Mesenchymal stem cell (in vitro differentiated cells and primary cell): ENCODE results near the gene ITPKB.
A peak's percentile ranks its signal among the peaks of the same experiment; 100 is the strongest.

ENCODE experiments used
- DNase-seq: peaks from one replicate; pipeline ENCODE4 v3.0.0-alpha.2; 2013
- H2AFZ ChIP-seq: one replicate; pipeline ENCODE4 v1.6.1; 2013; ENCODE audit warnings: low read depth, mild to moderate bottlenecking, control low read depth, inconsistent platforms, low read length, moderate library complexity
- H2AK5ac ChIP-seq: 2 replicates; pipeline ENCODE4 v1.6.1; 2013; ENCODE audit warnings: low read length, moderate library complexity, mild to moderate bottlenecking, inconsistent platforms; ENCODE audit not compliant: severe bottlenecking
- H2BK120ac ChIP-seq: one replicate; pipeline ENCODE4 v1.6.1; 2013; ENCODE audit warnings: low read depth, mild to moderate bottlenecking, inconsistent platforms, low read length, moderate library complexity
- H2BK12ac ChIP-seq, 2 experiments: one replicate each; pipeline ENCODE4 v1.6.1; 2013; ENCODE audit warnings: inconsistent platforms in 2 of 2, low read length in 2 of 2, mild to moderate bottlenecking in 2 of 2, moderate library complexity in 2 of 2, control low read depth in 1 of 2
- H2BK15ac ChIP-seq: one replicate; pipeline ENCODE4 v1.6.1; 2013; ENCODE audit warnings: mild to moderate bottlenecking, low read depth, inconsistent platforms; ENCODE audit not compliant: poor library complexity, severe bottlenecking
- H2BK5ac ChIP-seq: 2 replicates; pipeline ENCODE4 v1.6.1; 2013; ENCODE audit warnings: low read depth, mild to moderate bottlenecking, low read length, control low read depth, inconsistent platforms; ENCODE audit not compliant: poor library complexity, severe bottlenecking
- H3K14ac ChIP-seq, 2 experiments: one replicate each; pipeline ENCODE4 v1.6.1; 2013; ENCODE audit warnings: inconsistent platforms in 2 of 2, low read length in 2 of 2, control low read depth in 1 of 2, mild to moderate bottlenecking in 1 of 2, moderate library complexity in 1 of 2
- H3K18ac ChIP-seq, 2 experiments: one replicate each; pipeline ENCODE4 v1.6.1; 2013; ENCODE audit warnings: inconsistent platforms in 2 of 2, low read length in 2 of 2, control low read depth in 1 of 2, low read depth in 1 of 2, mild to moderate bottlenecking in 1 of 2
- H3K23ac ChIP-seq, 2 experiments: one replicate each; pipeline ENCODE4 v1.6.1; 2013; ENCODE audit warnings: inconsistent platforms in 2 of 2, low read length in 2 of 2, mild to moderate bottlenecking in 2 of 2, moderate library complexity in 2 of 2, control low read depth in 1 of 2
- H3K27ac ChIP-seq: 2 replicates; pipeline ENCODE4 v1.5.1; 2013; ENCODE audit warnings: mild to moderate bottlenecking, moderate library complexity, low read length, control low read depth, inconsistent platforms; ENCODE audit not compliant: poor library complexity, severe bottlenecking
- H3K27me3 ChIP-seq, 2 experiments: 2 replicates each; pipeline versions ENCODE4 v1.6.1 to v1.7.0; 2013; ENCODE audit warnings: low read length in 2 of 2, mild to moderate bottlenecking in 2 of 2, moderate library complexity in 2 of 2, control low read depth in 1 of 2, inconsistent platforms in 1 of 2; ENCODE audit not compliant: control insufficient read depth in 1 of 2, insufficient read depth in 1 of 2
- H3K36me3 ChIP-seq, 2 experiments: 2 replicates each; pipeline versions ENCODE4 v1.6.1 to v1.7.0; 2013; ENCODE audit warnings: low read length in 2 of 2, control low read depth in 1 of 2, inconsistent platforms in 1 of 2, low read depth in 1 of 2, mild to moderate bottlenecking in 1 of 2; ENCODE audit not compliant: insufficient read depth in 2 of 2, control insufficient read depth in 1 of 2
- H3K4ac ChIP-seq, 2 experiments: one replicate each; pipeline ENCODE4 v1.6.1; 2013; ENCODE audit warnings: inconsistent platforms in 2 of 2, low read length in 2 of 2, mild to moderate bottlenecking in 2 of 2, moderate library complexity in 2 of 2, control low read depth in 1 of 2, low read depth in 1 of 2
- H3K4me1 ChIP-seq: 2 replicates; pipeline ENCODE4 v1.6.1; 2013; ENCODE audit warnings: low read depth, low read length, control low read depth; ENCODE audit not compliant: control insufficient read depth, insufficient read depth
- H3K4me2 ChIP-seq: 2 replicates; pipeline ENCODE4 v1.6.1; 2013; ENCODE audit warnings: low read length, mild to moderate bottlenecking, inconsistent platforms; ENCODE audit not compliant: poor library complexity, severe bottlenecking
- H3K4me3 ChIP-seq, 2 experiments: 2 replicates each; pipeline versions ENCODE4 v1.5.1 to v1.7.0; 2013; ENCODE audit warnings: low read length in 2 of 2, mild to moderate bottlenecking in 2 of 2, control low read depth in 1 of 2, low read depth in 1 of 2; ENCODE audit not compliant: insufficient read depth in 1 of 2
- H3K79me1 ChIP-seq: replicated peaks from 2 replicates; pipeline ENCODE4 v1.6.1; 2013; ENCODE audit warnings: mild to moderate bottlenecking, control low read depth, low read length, inconsistent platforms; ENCODE audit not compliant: poor library complexity, severe bottlenecking
- H3K9ac ChIP-seq: 2 replicates; pipeline ENCODE4 v1.7.0; 2013; ENCODE audit warnings: mild to moderate bottlenecking, low read length, moderate library complexity
- H3K9me3 ChIP-seq: 2 replicates; pipeline ENCODE4 v1.7.0; 2013; ENCODE audit warnings: mild to moderate bottlenecking, low read length; ENCODE audit not compliant: control insufficient read depth
- H4K8ac ChIP-seq: one replicate; pipeline ENCODE4 v1.6.1; 2013; ENCODE audit warnings: inconsistent platforms, mild to moderate bottlenecking, low read length, moderate library complexity
- H4K91ac ChIP-seq: one replicate; pipeline ENCODE4 v1.6.1; 2013; ENCODE audit warnings: mild to moderate bottlenecking, low read length, inconsistent platforms
- WGBS: methylation state at CpG from one replicate; pipeline ENCODE4 v1.1.7; 2013; ENCODE audit warnings: mixed read lengths; 5-methylcytosine and 5-hydroxymethylcytosine counted together

ITPKB gene

DNA sequence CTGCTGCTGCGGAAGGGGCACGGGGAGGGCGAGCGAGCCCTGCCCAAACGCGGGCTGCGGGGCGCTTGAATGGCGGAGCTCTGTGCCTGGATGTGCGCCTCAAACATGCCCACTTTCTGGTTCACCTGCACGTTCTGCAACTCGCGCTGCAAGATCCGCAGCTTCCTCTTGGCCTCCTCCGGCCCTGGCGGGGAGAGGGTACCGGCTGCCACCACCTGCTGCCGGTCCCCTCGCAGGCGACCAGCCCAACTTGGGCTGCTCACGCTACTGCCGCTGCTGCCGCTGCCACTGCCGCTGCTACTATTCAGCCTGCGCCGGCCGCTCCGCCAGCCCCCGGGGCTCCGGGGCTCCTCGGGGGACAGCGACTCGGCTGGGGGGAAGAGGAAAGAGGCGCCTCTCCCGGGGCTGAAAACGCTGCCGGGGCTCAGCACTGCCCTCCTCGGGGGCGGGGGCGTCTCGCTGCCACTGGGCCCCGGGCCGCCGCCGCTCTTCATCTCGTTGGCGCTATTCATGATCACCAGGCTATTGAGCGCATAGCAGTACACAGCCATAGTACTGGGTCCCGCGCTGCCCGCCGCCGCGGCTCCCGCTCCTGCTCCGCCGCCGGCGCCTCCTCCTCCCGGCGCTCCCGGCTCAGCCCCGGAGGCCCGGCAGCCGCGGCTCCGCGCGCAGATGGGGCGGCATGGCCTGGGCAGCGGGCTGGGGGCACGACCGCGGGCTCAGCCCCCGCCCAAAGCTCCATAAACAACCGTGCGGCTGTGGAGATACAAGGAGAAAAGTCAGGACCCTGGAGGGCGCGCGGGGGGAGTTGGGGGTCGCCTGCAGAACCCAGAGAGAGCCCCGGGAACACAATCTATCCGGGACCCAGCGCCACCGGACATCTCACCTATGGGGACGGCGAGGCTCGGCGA is 1.9 kb downstream of the ITPKB start:
- peak overlapping the region; percentile 92 for H3K9ac ChIP-seq
- peak overlapping the region; percentile 83 for H2AFZ ChIP-seq
- H3K4me3 ChIP-seq = peak overlapping the region; percentile 66 to 94
- peak overlapping the region in 1 of 2 experiments; percentile 26 for H3K14ac ChIP-seq
- no peak overlapping the region for H2BK120ac ChIP-seq
- H2BK12ac ChIP-seq = peak overlapping the region in 1 of 2 experiments; percentile 6
- H2BK5ac ChIP-seq = no peak overlapping the region
- peak; percentile 62 for DNase-seq
- peak overlapping the region; percentile 50 to 92 for H3K18ac ChIP-seq
- H3K4ac ChIP-seq = peak overlapping the region in 1 of 2 experiments; percentile 65
- H3K79me1 ChIP-seq = peaks cover 27% of the 10 kb centered on the region
- H4K91ac ChIP-seq = no peak overlapping the region
- no peaks in the 10 kb centered on the region for H3K27me3 ChIP-seq
- H3K9me3 ChIP-seq = no peaks in the 10 kb centered on the region
- H2AK5ac ChIP-seq = no peak overlapping the region
- peak overlapping the region in 1 of 2 experiments; percentile 34 for H3K23ac ChIP-seq
- H2BK15ac ChIP-seq = peak overlapping the region; percentile 15
- no peak overlapping the region for H3K27ac ChIP-seq
- H3K4me2 ChIP-seq = peak overlapping the region; percentile 98
- no peak overlapping the region for H4K8ac ChIP-seq
- WGBS = 8% methylated on average over 75 of the region's 89 CpGs
- peaks cover 18 to 42% of the 10 kb centered on the region in 2 experiments for H3K36me3 ChIP-seq
- H3K4me1 ChIP-seq = peaks cover 21% of the 10 kb centered on the region

DNA sequence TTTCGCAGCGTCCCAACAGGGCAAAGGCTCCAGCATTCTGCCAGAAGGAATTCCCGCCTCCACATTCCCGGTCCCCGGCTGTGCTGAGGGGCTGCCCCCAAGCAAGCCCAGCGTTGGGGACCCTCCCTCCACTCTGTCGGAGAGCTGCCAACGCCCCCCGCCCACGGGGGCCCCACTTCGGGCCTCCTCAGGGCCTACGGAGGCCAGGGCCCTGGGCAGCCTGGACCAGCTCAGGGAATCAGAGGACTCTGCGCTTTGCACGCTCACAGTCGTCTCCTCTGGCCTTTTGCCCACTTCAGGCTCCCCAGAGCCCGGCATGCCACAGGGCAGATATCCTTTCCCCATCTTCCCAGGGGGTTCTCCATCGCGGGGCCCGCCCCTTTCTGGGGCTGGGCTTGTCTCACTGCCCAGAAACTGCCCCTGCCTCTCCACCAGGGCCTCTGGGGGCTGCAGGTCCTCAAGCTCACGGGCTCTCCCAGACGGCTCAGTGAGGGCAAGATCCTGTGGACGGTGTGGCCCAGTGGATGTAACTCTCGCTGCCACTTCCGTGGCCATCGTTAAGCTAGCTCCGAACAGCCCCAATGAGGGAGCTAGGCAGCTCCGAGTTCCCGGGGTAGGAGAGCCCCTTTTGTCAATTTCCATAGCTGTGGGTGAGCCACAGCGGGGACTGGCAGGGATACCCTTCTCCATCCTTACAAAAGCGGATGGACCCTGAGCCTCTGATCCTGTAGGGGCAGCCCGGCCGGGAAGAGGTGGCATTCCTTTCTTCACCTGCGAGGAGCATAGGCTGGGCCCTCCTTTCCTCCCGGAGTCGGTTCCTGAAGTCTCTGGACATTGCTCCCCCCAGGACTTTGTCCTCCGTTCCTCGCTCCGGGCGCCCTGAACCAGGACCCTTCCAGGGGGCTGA is 2.8 kb downstream of the ITPKB start:
- peak overlapping the region; percentile 98 for H3K4me2 ChIP-seq
- no peaks in the 10 kb centered on the region for H3K9me3 ChIP-seq
- H2BK15ac ChIP-seq = no peak overlapping the region
- H3K36me3 ChIP-seq = peaks cover 18 to 42% of the 10 kb centered on the region in 2 experiments
- peak overlapping the region; percentile 66 to 94 for H3K4me3 ChIP-seq
- H2AFZ ChIP-seq = no peak overlapping the region
- H2BK12ac ChIP-seq = peak overlapping the region in 1 of 2 experiments; percentile 6
- DNase-seq = no peak
- no peak overlapping the region for H3K18ac ChIP-seq
- H3K27me3 ChIP-seq = no peaks in the 10 kb centered on the region
- H3K27ac ChIP-seq = no peak overlapping the region
- H3K14ac ChIP-seq = no peak overlapping the region
- 73% methylated on average over 39 of the region's 39 CpGs for WGBS
- no peak overlapping the region for H2AK5ac ChIP-seq
- peaks cover 21% of the 10 kb centered on the region for H3K4me1 ChIP-seq
- H3K4ac ChIP-seq = no peak overlapping the region
- no peak overlapping the region for H2BK5ac ChIP-seq
- peak overlapping the region in 1 of 2 experiments; percentile 34 for H3K23ac ChIP-seq
- no peak overlapping the region for H3K9ac ChIP-seq
- H2BK120ac ChIP-seq = no peak overlapping the region
- H4K8ac ChIP-seq = no peak overlapping the region
- peaks cover 29% of the 10 kb centered on the region for H3K79me1 ChIP-seq
- H4K91ac ChIP-seq = no peak overlapping the region

GRCh38 chr1:226735576-226735975 is 3.5 kb downstream of the ITPKB start:
- no peaks in the 10 kb centered on the region for H3K9me3 ChIP-seq
- 83% methylated on average over 12 of the region's 12 CpGs for WGBS
- no peak overlapping the region for H3K4me3 ChIP-seq
- H2AK5ac ChIP-seq = no peak overlapping the region
- H2BK5ac ChIP-seq = no peak overlapping the region
- no peak for DNase-seq
- no peak overlapping the region for H2BK120ac ChIP-seq
- peak overlapping the region in 1 of 2 experiments; percentile 6 for H2BK12ac ChIP-seq
- H4K91ac ChIP-seq = no peak overlapping the region
- no peak overlapping the region for H2BK15ac ChIP-seq
- no peak overlapping the region for H3K18ac ChIP-seq
- H3K14ac ChIP-seq = no peak overlapping the region
- H3K27ac ChIP-seq = no peak overlapping the region
- H3K27me3 ChIP-seq = no peaks in the 10 kb centered on the region
- peaks cover 21% of the 10 kb centered on the region for H3K4me1 ChIP-seq
- H3K4ac ChIP-seq = no peak overlapping the region
- H4K8ac ChIP-seq = no peak overlapping the region
- H3K79me1 ChIP-seq = peaks cover 29% of the 10 kb centered on the region
- no peak overlapping the region for H3K4me2 ChIP-seq
- H3K23ac ChIP-seq = no peak overlapping the region
- peaks cover 18 to 42% of the 10 kb centered on the region in 2 experiments for H3K36me3 ChIP-seq
- H2AFZ ChIP-seq = no peak overlapping the region
- no peak overlapping the region for H3K9ac ChIP-seq
